Panc1 (cell line): Measurements from ENCODE around the gene TBRG4. TPM values are rescaled to one million over a fixed set of nuclear protein-coding genes. Genes with fewer than 3 reads are reported as not detected.

Experiments used
- ATAC-seq: fragments of 200-7000 bp; cut with Tn5 transposase; 2 replicates; pipeline ENCODE4 v1.9.1; 2020; ENCODE audit warnings: mild to moderate bottlenecking, moderate library complexity
- BruUV-seq: library from RNA; stranded (reverse); fragments of 400-500 nt; replicated peaks from 2 replicates; lab custom pipeline; 2021; lab: Mats Ljungman, UMichigan
- CTCF ChIA-PET: fragments of 300-600 bp; sonication (Branson Sonifier 250); formaldehyde crosslinking; loops from one replicate; lab custom pipeline; 2022; ENCODE audit warnings: antibody characterized with exemption; lab: Charles Lee
- POLR2A ChIA-PET: fragments of 300-600 bp; sonication (Branson Sonifier 250); formaldehyde crosslinking; loops from one replicate; lab custom pipeline; 2022; ENCODE audit warnings: antibody characterized with exemption; lab: Charles Lee
- DNase-seq: peaks from one replicate; pipeline ENCODE4 v3.0.0-alpha.2; 2010; ENCODE audit warnings: low read depth, low spot score
- H3K27ac ChIP-seq: 2 replicates; pipeline ENCODE4 v1.5.1; 2011; ENCODE audit warnings: mild to moderate bottlenecking, low read length, inconsistent platforms
- H3K27me3 ChIP-seq: fragments of 200-500 bp; sonication (Bioruptor generic); 2 replicates; pipeline ENCODE4 v1.6.0; 2014; ENCODE audit warnings: low read length, inconsistent platforms; ENCODE audit not compliant: control insufficient read depth, insufficient read depth
- H3K36me3 ChIP-seq: fragments of 200-500 bp; sonication (Bioruptor generic); 2 replicates; pipeline ENCODE4 v1.5.1; 2014; ENCODE audit warnings: inconsistent platforms, mild to moderate bottlenecking, low read length, moderate library complexity; ENCODE audit not compliant: control insufficient read depth, insufficient read depth
- H3K4me1 ChIP-seq: 2 replicates; pipeline ENCODE4 v1.5.1; 2011; ENCODE audit warnings: inconsistent platforms, mild to moderate bottlenecking, low read length, moderate library complexity; ENCODE audit not compliant: control insufficient read depth, insufficient read depth
- H3K4me3 ChIP-seq, 2 experiments: 2 replicates each; pipeline ENCODE4 v1.5.1; 2011 to 2012; ENCODE audit warnings: low read depth in 2 of 2, low read length in 2 of 2, mild to moderate bottlenecking in 2 of 2, inconsistent platforms in 1 of 2, moderate library complexity in 1 of 2
- H3K9me3 ChIP-seq: fragments of 200-500 bp; sonication (Bioruptor generic); 2 replicates; pipeline ENCODE4 v1.5.1; 2014; ENCODE audit warnings: low read depth, mild to moderate bottlenecking, inconsistent platforms, low read length, moderate library complexity; ENCODE audit not compliant: control insufficient read depth, insufficient read depth
- CTCF ChIP-seq: fragments of 450-650 bp; IDR thresholded peaks from 2 replicates; pipeline ENCODE4 v1.5.1; 2017; ENCODE audit warnings: mild to moderate bottlenecking
- POLR2AphosphoS5 ChIP-seq: IDR thresholded peaks from 2 replicates; pipeline ENCODE4 v1.6.1; 2012; ENCODE audit warnings: mild to moderate bottlenecking, low read depth, low read length, moderate library complexity
- REST ChIP-seq, 2 experiments: IDR thresholded peaks; 2 replicates each; pipeline ENCODE4 v1.6.1; 2011 to 2012; ENCODE audit warnings: low read depth in 2 of 2, control low read depth in 1 of 2, low read length in 1 of 2, mild to moderate bottlenecking in 1 of 2, moderate library complexity in 1 of 2; ENCODE audit not compliant: insufficient read depth in 1 of 2
- SIN3A ChIP-seq: IDR thresholded peaks from 2 replicates; pipeline ENCODE4 v1.6.1; 2012; ENCODE audit warnings: low read depth, mild to moderate bottlenecking, low read length, moderate library complexity, borderline replicate concordance; ENCODE audit not compliant: insufficient read depth
- TCF7L2 ChIP-seq: IDR thresholded peaks from 2 replicates; pipeline ENCODE4 v1.6.1; 2011; ENCODE audit warnings: mild to moderate bottlenecking, low read depth, low read length, inconsistent platforms
- in situ Hi-C: cut with HindIII; loops from 2 replicates; pipeline ENCODE4 v1.10.0; 2016; ENCODE audit warnings: low sequenced_read_pairs, low pct_unique_long_range_greater_than_20kb
- intact Hi-C: fragments of 100-400 bp; cut with micrococcal nuclease; formaldehyde crosslinking; loops from one replicate; pipeline ENCODE4 v1.10.0; 2022; ENCODE audit not compliant: unreplicated experiment
- total RNA-seq: library from RNA; stranded (reverse); gene quantifications from one replicate; pipeline ENCODE4 v1.2.1, GENCODE V29; 2021; ENCODE audit not compliant: unreplicated experiment

TBRG4 gene
- total RNA-seq, 1 experiment from 2014 or later: 149 TPM

GRCh38 chr7:45053941-45054340 is 57.6 kb downstream of the TBRG4 start:
- ATAC-seq (no peak), DNase-seq (no peak)
- ChIA-PET POLR2A (interaction anchor here (0.6 kb wide), 1 partner anchor 52 kb away, joined by 3 read pairs; no protein-coding TSS in a partner anchor), CTCF (interaction anchor here (0.6 kb wide), 1 partner anchor 187 kb away, joined by 4 read pairs; no protein-coding TSS in a partner anchor)
- no peak for TF ChIP-seq CTCF
- TF ChIP-seq REST (IDR thresholded peaks at IDR 0.05; ENCODE audit: insufficient read depth in 1 of 2, low read depth in 2 of 2, low read length in 1 of 2): no peak
- TF ChIP-seq POLR2AphosphoS5: no peak
- no peak for TF ChIP-seq TCF7L2
- TF ChIP-seq SIN3A: no peak
- in situ Hi-C loops (no loop called here), intact Hi-C loops (no loop called here)
- H3K9me3 ChIP-seq: no peaks in the 10 kb centered on the region
- no peaks in the 10 kb centered on the region for H3K4me1 ChIP-seq
- no TSS peak for BruUV-seq
- no peaks in the 10 kb centered on the region for H3K27me3 ChIP-seq
- H3K4me3 ChIP-seq: no peak overlapping the region
- H3K36me3 ChIP-seq: no peaks in the 10 kb centered on the region
- no peak overlapping the region for H3K27ac ChIP-seq

GRCh38 chr7:45053401-45053800 is 58.1 kb downstream of the TBRG4 start:
- no peaks in the 10 kb centered on the region for H3K4me1 ChIP-seq
- TF ChIP-seq TCF7L2 (no peak), REST (IDR thresholded peaks at IDR 0.05; ENCODE audit: insufficient read depth in 1 of 2, low read depth in 2 of 2, low read length in 1 of 2) (no peak), POLR2AphosphoS5 (no peak), CTCF (no peak), SIN3A (no peak)
- ChIA-PET POLR2A (no interaction called here), CTCF (no interaction called here)
- no peak for DNase-seq
- H3K27me3 ChIP-seq: no peaks in the 10 kb centered on the region
- no peak overlapping the region for H3K4me3 ChIP-seq
- intact Hi-C loops (no loop called here), in situ Hi-C loops (no loop called here)
- no peaks in the 10 kb centered on the region for H3K9me3 ChIP-seq
- no peaks in the 10 kb centered on the region for H3K36me3 ChIP-seq
- BruUV-seq: no TSS peak
- ATAC-seq: no peak
- H3K27ac ChIP-seq: no peak overlapping the region
